OCI-LY1 (cell line): ENCODE results near the gene OLFM1.

Source experiments
- H2AFZ ChIP-seq: fragments of 200-600 bp; sonication (generic), shearing (Covaris generic); 2 replicates; pipeline ENCODE4 v1.6.0; 2014; ENCODE audit warnings: antibody characterized with exemption, mild to moderate bottlenecking, low read length
- H3F3A ChIP-seq: fragments of 200-600 bp; sonication (generic), shearing (Covaris generic); 2 replicates; pipeline ENCODE4 v1.6.0; 2014; ENCODE audit warnings: mild to moderate bottlenecking, antibody characterized with exemption, low read length, moderate library complexity; ENCODE audit not compliant: insufficient read depth
- H3K27ac ChIP-seq: fragments of 200-600 bp; sonication (generic); 2 replicates; pipeline ENCODE4 v1.5.1; 2014; ENCODE audit warnings: low read length, mixed run types, mild to moderate bottlenecking, low read depth; ENCODE audit not compliant: poor library complexity, severe bottlenecking
- H3K27me3 ChIP-seq: fragments of 200-600 bp; sonication (generic); 2 replicates; pipeline ENCODE4 v1.6.0; 2014; ENCODE audit warnings: antibody characterized with exemption, mild to moderate bottlenecking, low read length, moderate library complexity; ENCODE audit not compliant: insufficient read depth
- H3K36me3 ChIP-seq: fragments of 200-600 bp; sonication (generic); 2 replicates; pipeline ENCODE4 v1.6.1; 2014; ENCODE audit warnings: mild to moderate bottlenecking, antibody characterized with exemption, low read length, moderate library complexity, mixed read lengths; ENCODE audit not compliant: insufficient read depth
- H3K4me1 ChIP-seq: fragments of 200-600 bp; sonication (generic); 2 replicates; pipeline ENCODE4 v1.5.1; 2014; ENCODE audit warnings: mild to moderate bottlenecking, low read length, moderate library complexity; ENCODE audit not compliant: insufficient read depth, severe bottlenecking
- H3K4me2 ChIP-seq: fragments of 200-600 bp; sonication (generic), shearing (Covaris generic); 2 replicates; pipeline ENCODE4 v1.6.1; 2014; ENCODE audit warnings: low read length
- H3K4me3 ChIP-seq: fragments of 200-600 bp; sonication (generic); 2 replicates; pipeline ENCODE4 v1.5.1; 2014; ENCODE audit warnings: low read length, low read depth, mild to moderate bottlenecking, mixed read lengths; ENCODE audit not compliant: poor library complexity, severe bottlenecking
- H3K79me2 ChIP-seq: fragments of 200-600 bp; shearing (Covaris generic); 2 replicates; pipeline ENCODE4 v1.6.1; 2016; ENCODE audit warnings: mixed run types, low read length, mixed read lengths; ENCODE audit not compliant: insufficient read depth
- H3K9ac ChIP-seq: fragments of 200-600 bp; sonication (generic), shearing (Covaris generic); 2 replicates; pipeline ENCODE4 v1.6.1; 2014; ENCODE audit warnings: mild to moderate bottlenecking, low read length, mixed read lengths
- H3K9me2 ChIP-seq: fragments of 200-600 bp; sonication (generic), shearing (Covaris generic); 2 replicates; pipeline ENCODE4 v1.6.1; 2014; ENCODE audit warnings: low read depth, mild to moderate bottlenecking, low read length, mixed read lengths
- H3K9me3 ChIP-seq: fragments of 200-600 bp; shearing (Covaris generic); 2 replicates; pipeline ENCODE4 v1.6.1; 2014; ENCODE audit warnings: low read length, mixed read lengths
- H4K20me1 ChIP-seq: fragments of 200-600 bp; sonication (generic), shearing (Covaris generic); 2 replicates; pipeline ENCODE4 v1.6.0; 2016; ENCODE audit warnings: mild to moderate bottlenecking, low read length; ENCODE audit not compliant: insufficient read depth
- CTCF ChIP-seq: fragments of 200-600 bp; sonication (generic), shearing (Covaris generic); IDR thresholded peaks from 2 replicates; pipeline ENCODE4 v1.5.1; 2017; ENCODE audit warnings: mild to moderate bottlenecking, antibody characterized with exemption, low read length, moderate library complexity, mixed read lengths
- EZH2 ChIP-seq: fragments of 200-600 bp; sonication (generic), shearing (Covaris generic); IDR thresholded peaks from 2 replicates; pipeline ENCODE4 v1.8.0; 2017; ENCODE audit warnings: borderline replicate concordance, mixed run types, mild to moderate bottlenecking, antibody characterized with exemption, low read length, moderate library complexity, mixed read lengths

The OLFM1 gene

GRCh38 chr9:135083241-135083810, 4.1 kb upstream of the OLFM1 start:
- Histone ChIP-seq H3K36me3 (no peaks in the 10 kb centered on the region), H3K4me3 (no peak overlapping the region), H3K4me1 (no peaks in the 10 kb centered on the region), H3K79me2 (no peaks in the 10 kb centered on the region), H3K9me2 (no peaks in the 10 kb centered on the region), H3K27me3 (peaks cover 8% of the 10 kb centered on the region), H2AFZ (no peak overlapping the region), H3K4me2 (no peak overlapping the region), H3K27ac (no peak overlapping the region), H3F3A (no peaks in the 10 kb centered on the region), H4K20me1 (no peaks in the 10 kb centered on the region), H3K9ac (no peak overlapping the region), H3K9me3 (no peaks in the 10 kb centered on the region)
- TF ChIP-seq EZH2 (no peak), CTCF (no peak)

- H3K4me1 ChIP-seq = no peaks in the 10 kb centered on the region
- peaks cover 8% of the 10 kb centered on the region; the same call in 1 of the 2 replicates for H3K27me3 ChIP-seq
- H3K9ac ChIP-seq = no peak overlapping the region
- no peak overlapping the region for H3K4me3 ChIP-seq
- no peaks in the 10 kb centered on the region for H3K79me2 ChIP-seq
- no peaks in the 10 kb centered on the region for H3K36me3 ChIP-seq
- TF ChIP-seq EZH2 = no peak
- no peak for TF ChIP-seq CTCF
- no peak overlapping the region for H3K4me2 ChIP-seq
- H2AFZ ChIP-seq = no peak overlapping the region
- H3K27ac ChIP-seq = no peak overlapping the region
- H3K9me3 ChIP-seq = no peaks in the 10 kb centered on the region
- H3F3A ChIP-seq = no peaks in the 10 kb centered on the region
- H3K9me2 ChIP-seq = no peaks in the 10 kb centered on the region
- H4K20me1 ChIP-seq = no peaks in the 10 kb centered on the region
Measured at GRCh38 chr9:135083831-135084230, 3.6 kb upstream of the OLFM1 start.

DNA sequence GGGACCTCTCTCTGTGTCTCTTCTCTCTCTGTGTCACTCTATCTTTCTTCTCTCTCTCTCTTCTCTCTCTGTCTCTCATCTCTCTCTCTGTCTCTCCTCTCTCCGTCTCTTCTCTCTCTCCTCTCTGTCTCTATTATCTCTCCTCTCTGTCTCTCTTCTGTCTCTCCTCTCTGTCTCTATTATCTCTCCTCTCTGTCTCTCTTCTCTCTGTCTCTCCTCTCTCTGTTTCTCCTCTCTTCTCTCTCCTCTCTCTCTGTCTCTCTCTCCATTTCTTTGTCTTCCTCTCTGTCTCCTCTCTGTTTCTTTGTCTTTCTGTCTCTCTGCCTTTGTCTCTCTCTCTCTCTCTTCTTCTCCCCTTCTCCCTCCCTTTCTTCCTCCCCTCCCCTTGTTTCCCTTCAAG, 3.2 kb upstream of the OLFM1 start:
- Histone ChIP-seq H3K4me2 (no peak overlapping the region), H3K4me3 (no peak overlapping the region), H4K20me1 (no peaks in the 10 kb centered on the region), H3K27ac (no peak overlapping the region), H3K79me2 (no peaks in the 10 kb centered on the region), H3K9me3 (no peaks in the 10 kb centered on the region), H2AFZ (no peak overlapping the region), H3K4me1 (no peaks in the 10 kb centered on the region), H3F3A (no peaks in the 10 kb centered on the region), H3K9me2 (no peaks in the 10 kb centered on the region), H3K27me3 (peaks cover 8% of the 10 kb centered on the region; the same call in 1 of the 2 replicates), H3K36me3 (no peaks in the 10 kb centered on the region), H3K9ac (no peak overlapping the region)
- TF ChIP-seq CTCF (no peak), EZH2 (no peak)
